Trophoblast cell (in vitro differentiated cells and primary cell): ENCODE measurements around the gene NUDT3.
"Not testable (repeated sequence)": the region's sequence is repeated elsewhere in the genome, so short reads cannot be mapped to it uniquely, and the experiment has no call there.

Experiments used
- DNase-seq, 2 donors: peaks; one replicate each; pipeline ENCODE4 v3.0.0-alpha.2; 2016
- H2AFZ ChIP-seq: 2 replicates; pipeline ENCODE4 v1.6.1; 2013; ENCODE audit warnings: low read length, moderate library complexity, mild to moderate bottlenecking; ENCODE audit not compliant: insufficient read depth, poor library complexity
- H2AK5ac ChIP-seq: 2 replicates; pipeline ENCODE4 v1.6.1; 2013; ENCODE audit warnings: mild to moderate bottlenecking, low read length
- H2BK120ac ChIP-seq: 2 replicates; pipeline ENCODE4 v1.6.1; 2013; ENCODE audit warnings: low read length, mild to moderate bottlenecking, moderate library complexity; ENCODE audit not compliant: insufficient read depth, poor library complexity
- H2BK12ac ChIP-seq: 2 replicates; pipeline ENCODE4 v1.6.1; 2013; ENCODE audit warnings: mild to moderate bottlenecking, low read length, moderate library complexity
- H2BK5ac ChIP-seq: 2 replicates; pipeline ENCODE4 v1.6.1; 2013; ENCODE audit warnings: low read length, low read depth, moderate library complexity, mild to moderate bottlenecking; ENCODE audit not compliant: poor library complexity
- H3K14ac ChIP-seq: 2 replicates; pipeline ENCODE4 v1.6.1; 2013; ENCODE audit warnings: mild to moderate bottlenecking, low read length
- H3K18ac ChIP-seq: 2 replicates; pipeline ENCODE4 v1.6.1; 2013; ENCODE audit warnings: mild to moderate bottlenecking, low read length
- H3K23ac ChIP-seq: 2 replicates; pipeline ENCODE4 v1.6.1; 2013; ENCODE audit warnings: low read length
- H3K27ac ChIP-seq: 2 replicates; pipeline ENCODE4 v1.5.1; 2013; ENCODE audit warnings: low read depth, mild to moderate bottlenecking, inconsistent platforms, low read length, moderate library complexity
- H3K27me3 ChIP-seq: 2 replicates; pipeline ENCODE4 v1.6.1; 2013; ENCODE audit warnings: inconsistent platforms, mild to moderate bottlenecking, low read length, moderate library complexity; ENCODE audit not compliant: insufficient read depth
- H3K36me3 ChIP-seq, 2 experiments: 1 replicate in 1 of 2; 2 replicates in 1 of 2; pipeline ENCODE4 v1.6.1; 2013; ENCODE audit warnings: low read length in 2 of 2, mild to moderate bottlenecking in 2 of 2, moderate library complexity in 1 of 2; ENCODE audit not compliant: insufficient read depth in 2 of 2, control insufficient read depth in 1 of 2
- H3K4ac ChIP-seq: 2 replicates; pipeline ENCODE4 v1.6.1; 2013; ENCODE audit warnings: low read depth, mild to moderate bottlenecking, low read length, moderate library complexity
- H3K4me1 ChIP-seq, 2 experiments: 1 replicate in 1 of 2; 2 replicates in 1 of 2; pipeline ENCODE4 v1.6.1; 2013; ENCODE audit warnings: low read length in 2 of 2, mild to moderate bottlenecking in 2 of 2, moderate library complexity in 1 of 2; ENCODE audit not compliant: insufficient read depth in 2 of 2, control insufficient read depth in 1 of 2
- H3K4me2 ChIP-seq: 2 replicates; pipeline ENCODE4 v1.6.1; 2013; ENCODE audit warnings: inconsistent platforms, mild to moderate bottlenecking, low read length, moderate library complexity
- H3K4me3 ChIP-seq: 2 replicates; pipeline ENCODE4 v1.5.1; 2013; ENCODE audit warnings: mild to moderate bottlenecking, low read depth, low read length, inconsistent platforms
- H3K79me1 ChIP-seq: one replicate; pipeline ENCODE4 v1.6.1; 2013; ENCODE audit warnings: low read length
- H3K79me2 ChIP-seq: 2 replicates; pipeline ENCODE4 v1.6.1; 2013; ENCODE audit warnings: low read length, mild to moderate bottlenecking; ENCODE audit not compliant: control insufficient read depth, insufficient read depth, poor library complexity
- H3K9ac ChIP-seq: 2 replicates; pipeline ENCODE4 v1.6.1; 2013; ENCODE audit warnings: mild to moderate bottlenecking, low read length
- H3K9me3 ChIP-seq: 2 replicates; pipeline ENCODE4 v1.6.1; 2013; ENCODE audit warnings: low read depth, mild to moderate bottlenecking, control low read depth, inconsistent platforms, low read length; ENCODE audit not compliant: insufficient read depth
- H4K12ac ChIP-seq: 2 replicates; pipeline ENCODE4 v1.6.1; 2013; ENCODE audit warnings: low read depth, mild to moderate bottlenecking, low read length, moderate library complexity
- H4K8ac ChIP-seq: 2 replicates; pipeline ENCODE4 v1.6.1; 2013; ENCODE audit warnings: low read depth, mild to moderate bottlenecking, low read length, moderate library complexity
- H4K91ac ChIP-seq: one replicate; pipeline ENCODE4 v1.6.1; 2013; ENCODE audit warnings: low read depth, mild to moderate bottlenecking, low read length, moderate library complexity
- whole genome bisulfite sequencing: extraction: QIAGEN DNeasy Blood & Tissue Kit; methylation state at CpG from one replicate; pipeline ENCODE4 v1.1.7; 2013; ENCODE audit warnings: missing lambda C conversion rate; ENCODE audit not compliant: insufficient read length, insufficient coverage; ENCODE audit errors: extremely low coverage; 5-methylcytosine and 5-hydroxymethylcytosine counted together

The NUDT3 gene

DNA sequence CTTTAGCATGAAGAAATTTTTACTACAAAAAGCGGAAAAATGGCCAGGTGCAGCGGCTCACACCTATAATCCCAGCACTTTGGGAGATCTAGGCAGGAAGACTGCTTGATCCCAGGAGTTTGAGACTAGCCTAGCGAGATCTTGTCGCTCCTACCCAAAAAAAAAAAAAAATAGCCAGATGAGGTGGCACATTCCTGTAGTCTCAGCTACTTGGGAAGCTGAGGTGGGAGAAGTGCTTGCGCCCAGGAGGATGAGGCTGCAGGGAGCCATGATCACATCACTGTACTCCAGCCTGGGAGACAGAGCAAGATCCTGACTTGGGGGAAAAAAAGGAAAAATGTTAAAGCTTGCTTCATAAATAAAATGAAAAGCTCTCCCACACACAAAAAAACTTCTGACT, 14.5 kb downstream of the NUDT3 start:
- H3K4me3 ChIP-seq, result no peak overlapping the region
- no peaks in the 10 kb centered on the region for H3K4me1 ChIP-seq
- H3K14ac ChIP-seq, result no peak overlapping the region
- no peak overlapping the region for H3K4ac ChIP-seq
- no peaks in the 10 kb centered on the region for H3K9me3 ChIP-seq
- H3K36me3 ChIP-seq, result peaks cover 0 to 3% of the 10 kb centered on the region in 2 experiments
- no peaks in the 10 kb centered on the region for H3K27me3 ChIP-seq
- no peak overlapping the region for H4K91ac ChIP-seq
- H4K12ac ChIP-seq, result no peak overlapping the region
- H2AK5ac ChIP-seq, result no peak overlapping the region
- H3K79me1 ChIP-seq, result no peaks in the 10 kb centered on the region
- H3K27ac ChIP-seq, result no peak overlapping the region
- no peak overlapping the region for H2BK5ac ChIP-seq
- H3K18ac ChIP-seq, result no peak overlapping the region
- no CpG with 5 or more reads among the region's 5 CpGs for WGBS
- H4K8ac ChIP-seq, result no peak overlapping the region
- H2BK120ac ChIP-seq, result no peak overlapping the region
- DNase-seq, result no peak
- no peak overlapping the region for H3K4me2 ChIP-seq
- no peak overlapping the region for H3K9ac ChIP-seq
- H3K23ac ChIP-seq, result no peak overlapping the region
- no peaks in the 10 kb centered on the region for H3K79me2 ChIP-seq
- H2AFZ ChIP-seq, result no peak overlapping the region
- H2BK12ac ChIP-seq, result no peak overlapping the region

DNA sequence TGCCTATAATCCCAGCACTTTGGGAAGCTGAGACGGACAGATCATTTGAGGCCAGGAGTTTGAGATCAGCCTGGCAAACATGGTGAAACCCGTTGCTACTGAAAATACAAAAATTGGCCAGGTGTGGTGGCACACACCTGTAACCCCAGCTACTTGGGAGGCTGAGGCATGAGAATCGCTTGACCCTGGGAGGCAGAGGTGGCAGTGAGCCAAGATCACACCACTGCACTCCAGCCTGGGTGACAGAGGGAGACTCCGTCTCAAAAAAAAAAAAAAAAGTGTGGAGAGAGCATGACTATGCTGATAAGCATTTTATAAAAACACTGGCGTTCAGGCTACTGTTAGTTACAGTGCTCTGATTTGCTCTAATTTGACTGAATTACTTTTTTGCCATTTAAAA, 14.9 kb downstream of the NUDT3 start:
- H2AFZ ChIP-seq, H2AK5ac ChIP-seq, H3K4me3 ChIP-seq, H4K12ac ChIP-seq, H3K36me3 ChIP-seq, H3K4ac ChIP-seq, H2BK120ac ChIP-seq, H3K79me2 ChIP-seq, H3K4me1 ChIP-seq, H3K18ac ChIP-seq, DNase-seq, H2BK5ac ChIP-seq, H3K9ac ChIP-seq, H3K79me1 ChIP-seq, H3K27me3 ChIP-seq, H3K23ac ChIP-seq, H3K27ac ChIP-seq, H3K4me2 ChIP-seq, H3K9me3 ChIP-seq, H2BK12ac ChIP-seq, H4K91ac ChIP-seq, H4K8ac ChIP-seq, H3K14ac ChIP-seq: not testable (repeated sequence)
- WGBS, result no CpG with 5 or more reads among the region's 5 CpGs

DNA sequence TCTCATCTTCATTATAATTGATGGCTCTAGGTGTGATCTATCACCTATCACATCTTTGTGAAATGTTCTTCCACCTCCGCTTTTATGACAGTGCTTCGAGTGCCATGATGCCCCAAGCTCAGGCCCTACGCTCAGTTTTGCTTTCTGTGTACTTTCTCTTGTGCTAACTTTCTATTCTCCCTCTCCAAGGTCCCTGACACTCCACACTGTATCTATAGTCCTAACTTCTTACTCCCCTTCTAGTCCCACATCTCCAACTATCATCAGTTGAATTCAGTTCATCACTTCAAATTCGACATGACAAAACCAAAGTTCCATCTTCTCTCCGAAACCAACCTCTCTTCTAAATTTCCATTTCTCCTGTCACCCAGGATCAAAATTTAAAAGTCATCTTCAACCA, 16.6 kb downstream of the NUDT3 start:
- Histone ChIP-seq H2BK12ac (no peak overlapping the region), H3K9ac (no peak overlapping the region), H4K91ac (no peak overlapping the region), H3K27ac (no peak overlapping the region), H4K8ac (no peak overlapping the region), H3K4me2 (no peak overlapping the region), H2BK120ac (no peak overlapping the region), H3K79me1 (no peaks in the 10 kb centered on the region), H3K4me3 (no peak overlapping the region), H3K23ac (no peak overlapping the region), H2BK5ac (no peak overlapping the region), H2AFZ (no peak overlapping the region), H3K4ac (no peak overlapping the region), H3K18ac (no peak overlapping the region), H3K9me3 (no peaks in the 10 kb centered on the region), H3K36me3 (peaks cover 0 to 3% of the 10 kb centered on the region in 2 experiments), H3K79me2 (no peaks in the 10 kb centered on the region), H4K12ac (no peak overlapping the region), H2AK5ac (no peak overlapping the region), H3K14ac (no peak overlapping the region), H3K27me3 (no peaks in the 10 kb centered on the region), H3K4me1 (no peaks in the 10 kb centered on the region)
- DNase-seq, result no peak
- 97% methylated on average over 2 of the region's 5 CpGs for WGBS

DNA sequence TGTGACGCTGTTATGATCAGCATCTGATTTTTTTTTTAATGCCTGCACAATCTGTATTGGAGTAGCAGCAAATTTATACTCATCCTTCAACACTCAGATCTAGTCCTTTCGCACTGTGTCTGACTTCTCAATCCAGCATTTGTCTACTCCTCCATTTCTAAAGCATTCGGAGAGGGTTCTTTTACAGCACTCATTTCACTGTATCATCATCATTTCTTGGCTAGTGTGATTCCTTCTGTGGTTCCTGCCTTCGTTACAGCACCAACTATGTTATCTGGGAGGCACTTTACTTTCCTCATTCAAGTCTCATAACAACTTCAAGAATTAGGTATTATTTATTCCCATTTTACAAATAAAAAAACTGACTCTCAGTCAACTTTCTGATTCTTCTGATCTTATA, 18.0 kb downstream of the NUDT3 start:
- H3K14ac ChIP-seq, result no peak overlapping the region
- WGBS, result no CpG with 5 or more reads among the region's 4 CpGs
- no peaks in the 10 kb centered on the region for H3K9me3 ChIP-seq
- no peak overlapping the region for H2BK120ac ChIP-seq
- H4K8ac ChIP-seq, result no peak overlapping the region
- no peak overlapping the region for H3K4ac ChIP-seq
- no peak overlapping the region for H3K18ac ChIP-seq
- H4K91ac ChIP-seq, result no peak overlapping the region
- H3K4me2 ChIP-seq, result no peak overlapping the region
- H2AK5ac ChIP-seq, result no peak overlapping the region
- H2BK5ac ChIP-seq, result no peak overlapping the region
- DNase-seq, result no peak
- no peaks in the 10 kb centered on the region for H3K4me1 ChIP-seq
- H3K79me2 ChIP-seq, result no peaks in the 10 kb centered on the region
- H3K27ac ChIP-seq, result no peak overlapping the region
- H3K79me1 ChIP-seq, result no peaks in the 10 kb centered on the region
- H2BK12ac ChIP-seq, result no peak overlapping the region
- H3K36me3 ChIP-seq, result peaks cover 0 to 2% of the 10 kb centered on the region in 2 experiments
- H3K23ac ChIP-seq, result no peak overlapping the region
- no peaks in the 10 kb centered on the region for H3K27me3 ChIP-seq
- no peak overlapping the region for H3K9ac ChIP-seq
- no peak overlapping the region for H3K4me3 ChIP-seq
- H4K12ac ChIP-seq, result no peak overlapping the region
- no peak overlapping the region for H2AFZ ChIP-seq
